Heart right ventricle (tissue), 16 donors: ENCODE results near the gene EIF3D. TPM values are rescaled to one million over a fixed set of nuclear protein-coding genes. Genes with fewer than 3 reads are reported as not detected.
"Not testable (repeated sequence)": the region's sequence is repeated elsewhere in the genome, so short reads cannot be mapped to it uniquely, and the experiment has no call there.

Experiments used
- ATAC-seq, 8 donors: fragments of 200-7000 bp; cut with Tn5 transposase; one replicate each; pipeline ENCODE4 v1.9.1; 2020; ENCODE audit warnings: mild to moderate bottlenecking in 8 of 8, moderate library complexity in 8 of 8, moderate number of reproducible peaks in 1 of 8
- DNase-seq, 2 donors: peaks; one replicate each; pipeline ENCODE4 v3.0.0-alpha.2; 2020
- H3K27ac ChIP-seq, 10 donors: fragments of 200-600 bp; sonication (generic) in 2 of 10; one replicate each; pipeline versions ENCODE4 v1.5.0 to v1.8.0; 2020 to 2022; ENCODE audit warnings: mild to moderate bottlenecking in 3 of 10
- H3K27me3 ChIP-seq, 7 donors: fragments of 200-600 bp; one replicate each; pipeline ENCODE4 v1.8.0; 2021 to 2022; ENCODE audit warnings: mild to moderate bottlenecking in 2 of 7
- H3K36me3 ChIP-seq, 9 donors: fragments of 200-600 bp; sonication (generic) in 1 of 9; one replicate each; pipeline versions ENCODE4 v1.5.0 to v1.8.0; 2020 to 2022; ENCODE audit warnings: mild to moderate bottlenecking in 2 of 9
- H3K4me1 ChIP-seq, 9 donors: fragments of 200-600 bp; sonication (generic) in 1 of 9; one replicate each; pipeline versions ENCODE4 v1.5.0 to v1.8.0; 2020 to 2022; ENCODE audit warnings: mild to moderate bottlenecking in 4 of 9
- H3K4me3 ChIP-seq, 10 donors: fragments of 200-600 bp; sonication (generic) in 2 of 10; one replicate each; pipeline versions ENCODE4 v1.5.0 to v1.8.0; 2020 to 2022; ENCODE audit warnings: mild to moderate bottlenecking in 7 of 10, moderate library complexity in 2 of 10
- H3K9me3 ChIP-seq, 11 donors: fragments of 200-600 bp in 10 of 11; sonication (generic) in 2 of 11; one replicate each; pipeline versions ENCODE4 v1.5.0 to v1.8.0; 2013 to 2022; ENCODE audit warnings: mild to moderate bottlenecking in 2 of 11, control low read depth in 1 of 11, moderate library complexity in 1 of 11
- WGBS, 2 donors: extraction: QIAGEN DNeasy Blood & Tissue Kit; methylation state at CpG; one replicate each; pipeline ENCODE4 v1.1.7; 2013; ENCODE audit warnings: inconsistent platforms in 1 of 2; 5-methylcytosine and 5-hydroxymethylcytosine counted together
- intact Hi-C, 10 donors: fragments of 100-400 bp; cut with DNase I; formaldehyde crosslinking; loops; one replicate each; pipeline versions ENCODE4 v1.11.1 to v1.14.2; 2022
- polyA plus RNA-seq, 2 donors: library from polyadenylated mRNA; stranded (reverse); fragments of 200-250 nt; gene quantifications; one replicate each; pipeline ENCODE4 v1.2.3, GENCODE V29; 2013
- total RNA-seq, 10 donors: library from RNA; stranded (reverse); fragmentation: NEBNext Ultra II Directional in 3 of 10; extraction: Animal tissue kit (Norgen Biotek cat#: 25700) in 3 of 10; gene quantifications; one replicate each; pipeline versions ENCODE4 v1.2.1 to v1.2.4, GENCODE V29; 2021 to 2023
- TF ChIP-seq, protein P1 (sequence below), 9 donors: fragments of 200-600 bp; sonication (generic) in 2 of 9; IDR thresholded peaks; one replicate each; pipeline versions ENCODE4 v1.5.0 to v1.8.0; 2021 to 2022; ENCODE audit warnings: antibody characterized with exemption in 9 of 9, mild to moderate bottlenecking in 5 of 9, moderate library complexity in 1 of 9
- donor health status: Arrhythmogenic right ventricular cardiomyopathy.
- donor health status: ischemic (EF 13 %, LVEDD 7.1; RV severe dilation, severe dysfunction).
- donor health status: healthy with polysubstance abuse.
- donor health status: DM: no; HTN: yes; CAD: no.
- donor health status: DM: no; HTN: no; CAD: no.
- donor health status: ischemic (EF 25% LVEDD 6.9; RV normal size, moderate dysfunction).
- donor health status: ischemic (EF 25% LVEDD 5.7; RV mildly dilated, moderate dysfunction).
- donor health status: healthy.
- donor health status: DM: yes; HTN: yes; CAD: no.
- donor health status: Ischemic cardiomyopathy.
- donor health status: ischemic (EF 35%, LVEDD 5.7; RV mildly dilated, moderate dysfunction).
- donor health status: nonischemic (EF 11% LVEDD 7.7; RV severe dilation, severe dysfunction).
- donor health status: DM: yes; HTN: yes; CAD: no.
- donor health status: PGD.
- donor health status: ischemic (EF 29% LVEDD 5.4; RV normal size, mild dysfunction).
- donor health status: nonischemic (EF 23%, LVEDD 6.1; RV moderate dilation, normal function).

EIF3D gene
- total and polyA plus RNA-seq, 12 donors, result 61.4 to 180 (median 79.9) TPM

GRCh38 chr22:36528341-36528740 lies 625 bp downstream of the EIF3D start:
- H3K36me3 ChIP-seq, result peaks cover 0 to 44% (median 26%) of the 10 kb centered on the region in 9 donors
- 3% methylated on average over 8 of the region's 8 CpGs for WGBS, 2 donors
- peak overlapping the region; percentile 66 to 96 (median 90) for H3K27ac ChIP-seq
- no peaks in the 10 kb centered on the region for H3K27me3 ChIP-seq
- ATAC-seq (peak in 6 of 8 donors; percentile 2 to 15 (median 9)), DNase-seq (no peak)
- peaks cover 0 to 30% (median 19%) of the 10 kb centered on the region in 9 donors for H3K4me1 ChIP-seq
- H3K4me3 ChIP-seq, result peak overlapping the region; percentile 56 to 99 (median 85)
- H3K9me3 ChIP-seq, result no peaks in the 10 kb centered on the region
- intact Hi-C loops, result no loop called here
- TF ChIP-seq, protein P1, sequence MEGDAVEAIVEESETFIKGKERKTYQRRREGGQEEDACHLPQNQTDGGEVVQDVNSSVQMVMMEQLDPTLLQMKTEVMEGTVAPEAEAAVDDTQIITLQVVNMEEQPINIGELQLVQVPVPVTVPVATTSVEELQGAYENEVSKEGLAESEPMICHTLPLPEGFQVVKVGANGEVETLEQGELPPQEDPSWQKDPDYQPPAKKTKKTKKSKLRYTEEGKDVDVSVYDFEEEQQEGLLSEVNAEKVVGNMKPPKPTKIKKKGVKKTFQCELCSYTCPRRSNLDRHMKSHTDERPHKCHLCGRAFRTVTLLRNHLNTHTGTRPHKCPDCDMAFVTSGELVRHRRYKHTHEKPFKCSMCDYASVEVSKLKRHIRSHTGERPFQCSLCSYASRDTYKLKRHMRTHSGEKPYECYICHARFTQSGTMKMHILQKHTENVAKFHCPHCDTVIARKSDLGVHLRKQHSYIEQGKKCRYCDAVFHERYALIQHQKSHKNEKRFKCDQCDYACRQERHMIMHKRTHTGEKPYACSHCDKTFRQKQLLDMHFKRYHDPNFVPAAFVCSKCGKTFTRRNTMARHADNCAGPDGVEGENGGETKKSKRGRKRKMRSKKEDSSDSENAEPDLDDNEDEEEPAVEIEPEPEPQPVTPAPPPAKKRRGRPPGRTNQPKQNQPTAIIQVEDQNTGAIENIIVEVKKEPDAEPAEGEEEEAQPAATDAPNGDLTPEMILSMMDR (IDR thresholded peaks at IDR 0.05), result no peak

- Histone ChIP-seq H3K4me1 (peaks cover 0 to 27% (median 10%) of the 10 kb centered on the region in 9 donors), H3K9me3 (no peaks in the 10 kb centered on the region), H3K27me3 (no peaks in the 10 kb centered on the region), H3K36me3 (peaks cover 10 to 100% (median 82%) of the 10 kb centered on the region in 9 donors), H3K27ac (no peak overlapping the region), H3K4me3 (no peak overlapping the region)
- no peak for DNase-seq
- TF ChIP-seq, protein P1 (IDR thresholded peaks at IDR 0.05), result no peak
- 94% methylated on average over 6 of the region's 6 CpGs for WGBS, 2 donors
- intact Hi-C loops, result no loop called here
- ATAC-seq, result no peak
Observed at GRCh38 chr22:36522662-36523061, 6.3 kb downstream of the EIF3D start.

DNA sequence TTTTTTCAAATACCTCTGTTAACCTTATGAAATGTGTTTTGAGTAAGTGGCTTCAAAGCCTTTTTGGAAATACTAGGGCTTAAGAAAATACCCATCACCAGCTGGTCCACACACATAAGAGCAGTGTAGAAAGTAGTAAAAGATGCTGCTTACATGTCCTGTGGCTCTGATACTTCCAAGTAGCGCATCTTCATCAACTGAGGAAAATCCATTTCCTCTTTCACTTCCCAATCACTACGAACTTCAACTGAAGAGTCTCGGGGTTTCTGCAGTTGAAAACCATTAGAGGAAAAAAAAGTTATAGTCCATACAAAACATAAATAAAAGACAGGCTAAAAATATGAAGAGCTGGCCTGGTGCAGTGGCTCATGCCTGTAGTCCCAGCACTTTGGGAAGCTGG lies 8.5 kb downstream of the EIF3D start:
- H3K27me3 ChIP-seq, result no peaks in the 10 kb centered on the region
- peak in 1 of 8 donors; percentile 46 for ATAC-seq

DNA sequence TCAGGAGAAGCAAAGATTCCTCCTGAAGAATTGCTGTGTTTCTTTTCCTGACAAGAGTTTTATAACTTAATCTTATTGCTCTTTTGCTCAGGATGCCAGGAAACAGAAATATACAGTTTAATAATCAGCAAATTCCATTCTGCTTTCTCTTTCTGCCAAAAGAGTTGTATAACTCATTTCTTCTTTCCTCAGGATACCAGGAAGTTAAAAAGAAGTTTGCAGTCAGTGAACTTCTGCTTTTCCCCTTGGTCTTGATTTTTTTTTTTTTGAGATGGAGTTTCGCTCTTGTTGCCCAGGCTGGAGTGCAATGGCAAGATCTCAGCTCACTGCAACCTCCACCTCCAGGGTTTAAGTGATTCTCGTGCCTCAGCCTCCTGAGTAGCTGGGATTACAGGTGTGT lies 9.1 kb downstream of the EIF3D start:
- peak overlapping the region in 1 of 10 donors; percentile 62 for H3K27ac ChIP-seq
- intact Hi-C loops, DNase-seq, H3K9me3 ChIP-seq, H3K27me3 ChIP-seq, H3K4me3 ChIP-seq: not testable (repeated sequence)
- H3K4me1 ChIP-seq, result peaks cover 0 to 16% (median 0%) of the 10 kb centered on the region in 9 donors
- H3K36me3 ChIP-seq, result peaks cover 20 to 100% (median 99%) of the 10 kb centered on the region in 9 donors
- peak in 1 of 8 donors; percentile 20 for ATAC-seq
- WGBS, 2 donors, result 85 to 88% methylated on average over 2 of the region's 2 CpGs

More for the DNA sequence above, 8.5 kb downstream of the EIF3D start:
- H3K27ac ChIP-seq, result peak overlapping the region in 1 of 10 donors; percentile 56
- no peak for DNase-seq
- peaks cover 0 to 16% (median 0%) of the 10 kb centered on the region in 9 donors for H3K4me1 ChIP-seq
- no peaks in the 10 kb centered on the region for H3K9me3 ChIP-seq
- peaks cover 20 to 100% (median 99%) of the 10 kb centered on the region in 9 donors for H3K36me3 ChIP-seq
- WGBS, 2 donors, result 86 to 89% methylated on average over 3 of the region's 3 CpGs
- H3K4me3 ChIP-seq, result no peak overlapping the region
- intact Hi-C loops, result no loop called here
- TF ChIP-seq, protein P1 (IDR thresholded peaks at IDR 0.05), result no peak

DNA sequence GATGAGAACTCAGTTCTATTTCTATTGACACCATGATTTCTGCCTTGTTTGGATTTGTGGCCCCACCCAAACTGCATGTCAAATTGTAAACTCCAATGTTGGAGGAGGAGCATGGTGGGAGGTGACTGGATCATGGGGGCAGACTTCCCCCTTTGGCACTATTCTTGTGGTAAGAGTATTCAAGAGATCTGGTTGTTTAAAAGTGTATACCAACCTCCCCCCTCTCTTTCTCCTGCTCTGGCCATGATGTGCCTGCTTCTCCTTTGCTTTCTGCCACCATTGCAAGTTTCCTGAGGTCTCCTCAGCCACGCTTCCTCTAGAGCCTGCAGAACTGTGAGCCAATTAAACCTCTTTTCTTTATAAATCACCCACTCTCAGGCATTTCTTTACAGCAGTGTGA lies 14.2 kb downstream of the EIF3D start:
- no peak for ATAC-seq
- H3K27ac ChIP-seq, result no peak overlapping the region
- 93 to 95% methylated on average over 1 of the region's 1 CpG for WGBS, 2 donors
- no peaks in the 10 kb centered on the region for H3K27me3 ChIP-seq
- TF ChIP-seq, protein P1 (IDR thresholded peaks at IDR 0.05), result no peak
- no peak overlapping the region for H3K4me3 ChIP-seq
- H3K4me1 ChIP-seq, result peaks cover 0 to 7% (median 0%) of the 10 kb centered on the region in 9 donors
- H3K36me3 ChIP-seq, result peaks cover 19 to 100% (median 89%) of the 10 kb centered on the region in 9 donors
- no peak for DNase-seq
- intact Hi-C loops, result no loop called here
- no peaks in the 10 kb centered on the region for H3K9me3 ChIP-seq
